ENCODE measurements around the gene ZCCHC24.
"Not testable (repeated sequence)": the region's sequence is repeated elsewhere in the genome, so short reads cannot be mapped to it uniquely, and the experiment has no call there.

Gene ZCCHC24

GRCh38 chr10:79336739-79337138 lies 108.7 kb downstream of the ZCCHC24 start:
- no peaks in the 10 kb centered on the region for H3K27me3 ChIP-seq (ENCODE audit: control insufficient read depth, insufficient read depth, low read length)
- no peak overlapping the region for H3K9ac ChIP-seq (ENCODE audit: low read depth, low read length)
- no peaks in the 10 kb centered on the region for H3K9me3 ChIP-seq (replicated peaks; ENCODE audit: low read length)
- no peaks in the 10 kb centered on the region for H3K36me3 ChIP-seq (ENCODE audit: insufficient read depth, low read length)
- H3K4me3 ChIP-seq (ENCODE audit: low read length): no peak overlapping the region
- peaks cover 18% of the 10 kb centered on the region for H3K4me1 ChIP-seq (ENCODE audit: control insufficient read depth, insufficient read depth, low read length)
- H3K4me2 ChIP-seq (ENCODE audit: low read length): no peak overlapping the region

- Histone ChIP-seq H3K9ac (ENCODE audit: low read depth, low read length) (no peak overlapping the region), H3K36me3 (ENCODE audit: insufficient read depth, low read length) (no peaks in the 10 kb centered on the region), H3K27me3 (ENCODE audit: control insufficient read depth, insufficient read depth, low read length) (no peaks in the 10 kb centered on the region), H3K4me2 (ENCODE audit: low read length) (no peak overlapping the region), H3K4me1 (ENCODE audit: control insufficient read depth, insufficient read depth, low read length) (peaks cover 23% of the 10 kb centered on the region), H3K4me3 (ENCODE audit: low read length) (no peak overlapping the region), H3K9me3 (replicated peaks; ENCODE audit: low read length) (no peaks in the 10 kb centered on the region)
Measured at GRCh38 chr10:79336276-79336675, 109.1 kb downstream of the ZCCHC24 start.

GRCh38 chr10:79335470-79336235 lies 109.8 kb downstream of the ZCCHC24 start:
- no peak overlapping the region for H3K4me2 ChIP-seq (ENCODE audit: low read length)
- peaks cover 27% of the 10 kb centered on the region for H3K4me1 ChIP-seq (ENCODE audit: control insufficient read depth, insufficient read depth, low read length)
- no peaks in the 10 kb centered on the region for H3K27me3 ChIP-seq (ENCODE audit: control insufficient read depth, insufficient read depth, low read length)
- no peak overlapping the region for H3K4me3 ChIP-seq (ENCODE audit: low read length)
- no peak overlapping the region for H3K9ac ChIP-seq (ENCODE audit: low read depth, low read length)
- H3K9me3 ChIP-seq (replicated peaks; ENCODE audit: low read length): no peaks in the 10 kb centered on the region
- H3K36me3 ChIP-seq (ENCODE audit: insufficient read depth, low read length): no peaks in the 10 kb centered on the region

- Histone ChIP-seq H3K36me3 (ENCODE audit: insufficient read depth, low read length) (no peaks in the 10 kb centered on the region), H3K4me2 (ENCODE audit: low read length) (no peak overlapping the region), H3K27me3 (ENCODE audit: control insufficient read depth, insufficient read depth, low read length) (no peaks in the 10 kb centered on the region), H3K4me1 (ENCODE audit: control insufficient read depth, insufficient read depth, low read length) (peaks cover 30% of the 10 kb centered on the region), H3K4me3 (ENCODE audit: low read length) (no peak overlapping the region), H3K9me3 (replicated peaks; ENCODE audit: low read length) (no peaks in the 10 kb centered on the region), H3K9ac (ENCODE audit: low read depth, low read length) (no peak overlapping the region)
Measured at GRCh38 chr10:79335094-79335469, 110.3 kb downstream of the ZCCHC24 start.

- H3K4me3 ChIP-seq (ENCODE audit: low read length): no peak overlapping the region
- H3K4me1 ChIP-seq (ENCODE audit: control insufficient read depth, insufficient read depth, low read length): peaks cover 30% of the 10 kb centered on the region
- no peak overlapping the region for H3K4me2 ChIP-seq (ENCODE audit: low read length)
- H3K36me3 ChIP-seq (ENCODE audit: insufficient read depth, low read length): no peaks in the 10 kb centered on the region
- H3K9ac ChIP-seq (ENCODE audit: low read depth, low read length): no peak overlapping the region
- H3K9me3 ChIP-seq (replicated peaks; ENCODE audit: low read length): no peaks in the 10 kb centered on the region
- H3K27me3 ChIP-seq (ENCODE audit: control insufficient read depth, insufficient read depth, low read length): no peaks in the 10 kb centered on the region
Measured at GRCh38 chr10:79334573-79334972, 110.9 kb downstream of the ZCCHC24 start.

- no peaks in the 10 kb centered on the region for H3K9me3 ChIP-seq (replicated peaks; ENCODE audit: low read length)
Measured at GRCh38 chr10:79333513-79333912, 111.9 kb downstream of the ZCCHC24 start.

GRCh38 chr10:79332610-79333315 lies 112.7 kb downstream of the ZCCHC24 start:
- H3K4me1 ChIP-seq (ENCODE audit: control insufficient read depth, insufficient read depth, low read length): peaks cover 30% of the 10 kb centered on the region
- not testable (repeated sequence) for H3K36me3 ChIP-seq (ENCODE audit: insufficient read depth, low read length); H3K4me3 ChIP-seq (ENCODE audit: low read length)

More at GRCh38 chr10:79333513-79333912, 111.9 kb downstream of the ZCCHC24 start:
- H3K4me2 ChIP-seq (ENCODE audit: low read length): no peak overlapping the region
- no peak overlapping the region for H3K4me3 ChIP-seq (ENCODE audit: low read length)
- H3K4me1 ChIP-seq (ENCODE audit: control insufficient read depth, insufficient read depth, low read length): peaks cover 30% of the 10 kb centered on the region
- no peaks in the 10 kb centered on the region for H3K27me3 ChIP-seq (ENCODE audit: control insufficient read depth, insufficient read depth, low read length)
- H3K36me3 ChIP-seq (ENCODE audit: insufficient read depth, low read length): no peaks in the 10 kb centered on the region
- no peak overlapping the region for H3K9ac ChIP-seq (ENCODE audit: low read depth, low read length)

More at GRCh38 chr10:79332610-79333315, 112.7 kb downstream of the ZCCHC24 start:
- H3K9ac ChIP-seq (ENCODE audit: low read depth, low read length); H3K9me3 ChIP-seq (replicated peaks; ENCODE audit: low read length); H3K27me3 ChIP-seq (ENCODE audit: control insufficient read depth, insufficient read depth, low read length); H3K4me2 ChIP-seq (ENCODE audit: low read length): not testable (repeated sequence)
